Astrocyte (in vitro differentiated cells and primary cell): ENCODE data around the gene ELSPBP1.

ENCODE experiments used
- EZH2 ChIP-seq: IDR thresholded peaks from 2 replicates; pipeline ENCODE4 v1.6.1; 2012; ENCODE audit warnings: mild to moderate bottlenecking, low read length, inconsistent platforms; ENCODE audit not compliant: insufficient read depth
- TF ChIP-seq, protein P1 (sequence below): IDR thresholded peaks from 2 replicates; pipeline ENCODE4 v1.5.1; 2011; ENCODE audit warnings: low read depth, mild to moderate bottlenecking, inconsistent platforms, low read length, moderate library complexity; ENCODE audit not compliant: insufficient read depth

DNA sequence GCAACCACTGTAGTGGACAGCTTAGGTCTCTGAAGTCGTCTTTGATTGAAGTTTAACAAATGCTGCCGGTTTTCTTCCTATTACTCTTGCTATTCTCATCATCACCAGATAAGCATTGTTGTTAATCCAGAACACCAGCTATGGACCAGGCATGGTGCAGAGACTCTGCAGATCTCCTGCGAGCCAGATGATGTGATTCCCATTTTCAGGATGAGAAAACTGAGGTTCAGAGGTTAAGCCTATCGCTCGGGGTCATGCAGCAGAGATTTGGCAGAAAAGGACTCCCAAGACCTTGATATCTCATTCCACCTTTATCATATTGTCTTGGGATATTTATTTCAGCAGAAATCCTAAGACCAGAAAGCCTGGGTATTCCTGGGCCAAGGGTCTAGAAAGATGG lies 65.9 kb downstream of the ELSPBP1 start:
- no peak for TF ChIP-seq EZH2
- TF ChIP-seq, protein P1, sequence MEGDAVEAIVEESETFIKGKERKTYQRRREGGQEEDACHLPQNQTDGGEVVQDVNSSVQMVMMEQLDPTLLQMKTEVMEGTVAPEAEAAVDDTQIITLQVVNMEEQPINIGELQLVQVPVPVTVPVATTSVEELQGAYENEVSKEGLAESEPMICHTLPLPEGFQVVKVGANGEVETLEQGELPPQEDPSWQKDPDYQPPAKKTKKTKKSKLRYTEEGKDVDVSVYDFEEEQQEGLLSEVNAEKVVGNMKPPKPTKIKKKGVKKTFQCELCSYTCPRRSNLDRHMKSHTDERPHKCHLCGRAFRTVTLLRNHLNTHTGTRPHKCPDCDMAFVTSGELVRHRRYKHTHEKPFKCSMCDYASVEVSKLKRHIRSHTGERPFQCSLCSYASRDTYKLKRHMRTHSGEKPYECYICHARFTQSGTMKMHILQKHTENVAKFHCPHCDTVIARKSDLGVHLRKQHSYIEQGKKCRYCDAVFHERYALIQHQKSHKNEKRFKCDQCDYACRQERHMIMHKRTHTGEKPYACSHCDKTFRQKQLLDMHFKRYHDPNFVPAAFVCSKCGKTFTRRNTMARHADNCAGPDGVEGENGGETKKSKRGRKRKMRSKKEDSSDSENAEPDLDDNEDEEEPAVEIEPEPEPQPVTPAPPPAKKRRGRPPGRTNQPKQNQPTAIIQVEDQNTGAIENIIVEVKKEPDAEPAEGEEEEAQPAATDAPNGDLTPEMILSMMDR = no peak
